IPS DF 6.9 (cell line): ENCODE measurements around the gene CCDC61.

ENCODE experiments used
- DNase-seq: peaks from one replicate; pipeline ENCODE4 v3.0.0-alpha.2; 2013; ENCODE audit warnings: low read depth, low spot score
- H3K27ac ChIP-seq: one replicate; pipeline ENCODE4 v1.5.1; 2013; ENCODE audit warnings: low read length, control low read depth
- H3K27me3 ChIP-seq: 2 replicates; pipeline ENCODE4 v1.6.1; 2013; ENCODE audit warnings: mild to moderate bottlenecking, low read length; ENCODE audit not compliant: control insufficient read depth, insufficient read depth
- H3K36me3 ChIP-seq: 2 replicates; pipeline ENCODE4 v1.6.1; 2013; ENCODE audit warnings: low read length; ENCODE audit not compliant: control insufficient read depth, insufficient read depth
- H3K4me1 ChIP-seq: 2 replicates; pipeline ENCODE4 v1.6.1; 2013; ENCODE audit warnings: low read length; ENCODE audit not compliant: control insufficient read depth, insufficient read depth
- H3K4me3 ChIP-seq: 2 replicates; pipeline ENCODE4 v1.5.1; 2013; ENCODE audit warnings: mild to moderate bottlenecking, low read length
- H3K9me3 ChIP-seq: 2 replicates; pipeline ENCODE4 v1.6.1; 2013; ENCODE audit warnings: low read length, inconsistent platforms; ENCODE audit not compliant: control insufficient read depth, insufficient read depth
- WGBS: extraction: QIAGEN DNeasy Blood & Tissue Kit; methylation state at CpG from one replicate; pipeline ENCODE4 v1.1.7; 2013; ENCODE audit warnings: mixed read lengths, missing lambda C conversion rate; ENCODE audit not compliant: insufficient read length, insufficient coverage; 5-methylcytosine and 5-hydroxymethylcytosine counted together

CCDC61 gene

DNA sequence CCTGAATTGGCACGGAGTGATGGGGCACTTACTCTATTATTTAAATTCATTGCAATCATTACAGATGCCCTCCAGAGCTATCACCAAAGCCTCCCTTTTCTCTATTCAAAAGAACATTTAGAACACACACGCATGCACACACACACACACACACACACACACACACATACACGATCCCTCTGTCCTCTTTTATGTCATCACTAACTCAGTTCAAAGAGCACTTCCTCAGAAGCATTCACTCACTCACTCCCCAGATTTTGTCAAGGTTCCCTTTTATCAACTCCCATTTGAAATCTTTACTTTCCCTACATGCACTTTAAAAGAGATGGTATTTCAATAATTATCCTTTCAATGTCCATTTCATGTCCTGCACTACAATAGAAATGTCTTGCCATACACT lies 67.9 kb downstream of the CCDC61 start:
- no peak for DNase-seq
- Histone ChIP-seq H3K27me3 (peaks cover 1% of the 10 kb centered on the region; the same call in 1 of the 2 replicates), H3K9me3 (peaks cover 2% of the 10 kb centered on the region; the same call in 1 of the 2 replicates), H3K4me1 (no peaks in the 10 kb centered on the region), H3K27ac (no peak overlapping the region), H3K36me3 (no peaks in the 10 kb centered on the region), H3K4me3 (no peak overlapping the region)
- WGBS: no CpG with 5 or more reads among the region's 3 CpGs

DNA sequence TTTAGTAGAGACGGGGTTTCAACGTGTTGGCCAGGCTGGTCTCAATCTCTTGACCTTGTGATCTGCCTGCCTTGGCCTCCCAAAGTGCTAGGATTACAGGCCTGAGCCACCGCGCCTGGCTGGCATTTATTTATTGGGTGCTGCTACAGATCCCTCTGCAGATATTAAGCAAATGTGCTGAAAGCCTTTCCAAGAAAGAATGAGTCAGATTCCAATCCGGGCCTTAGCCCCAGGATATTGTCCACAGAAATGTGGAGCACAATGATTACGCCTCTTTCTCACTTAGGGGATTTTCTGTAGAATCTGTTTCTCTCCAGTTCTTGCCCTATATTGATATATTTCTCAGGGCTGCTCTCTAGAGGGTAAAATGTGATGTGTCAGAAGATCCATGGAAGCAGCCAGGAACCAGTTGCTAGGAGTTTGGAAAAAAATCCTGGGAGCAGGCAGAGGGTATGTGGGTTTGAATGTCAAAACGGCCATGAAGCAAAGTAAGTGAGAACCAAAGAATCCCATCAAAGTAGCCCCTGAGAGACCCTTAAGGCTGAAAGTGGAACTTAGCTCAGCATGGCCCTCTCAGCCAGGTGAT lies 70.3 kb downstream of the CCDC61 start:
- H3K9me3 ChIP-seq: no peaks in the 10 kb centered on the region
- no peaks in the 10 kb centered on the region for H3K4me1 ChIP-seq
- H3K36me3 ChIP-seq: no peaks in the 10 kb centered on the region
- H3K27me3 ChIP-seq: peaks cover 1% of the 10 kb centered on the region; the same call in 1 of the 2 replicates
- no peak for DNase-seq
- no CpG with 5 or more reads among the region's 7 CpGs for WGBS
- no peak overlapping the region for H3K27ac ChIP-seq
- no peak overlapping the region for H3K4me3 ChIP-seq

GRCh38 chr19:46066471-46066870 lies 71.2 kb downstream of the CCDC61 start:
- no peak overlapping the region for H3K4me3 ChIP-seq
- no peaks in the 10 kb centered on the region for H3K4me1 ChIP-seq
- no peaks in the 10 kb centered on the region for H3K9me3 ChIP-seq
- peaks cover 1% of the 10 kb centered on the region; the same call in 1 of the 2 replicates for H3K27me3 ChIP-seq
- no CpG with 5 or more reads among the region's 1 CpG for WGBS
- H3K36me3 ChIP-seq: no peaks in the 10 kb centered on the region
- DNase-seq: no peak
- no peak overlapping the region for H3K27ac ChIP-seq

GRCh38 chr19:46067691-46068090 lies 72.4 kb downstream of the CCDC61 start:
- no peak overlapping the region for H3K27ac ChIP-seq
- no peaks in the 10 kb centered on the region for H3K36me3 ChIP-seq
- H3K4me1 ChIP-seq: no peaks in the 10 kb centered on the region
- no peak overlapping the region for H3K4me3 ChIP-seq
- peaks cover 1% of the 10 kb centered on the region; the same call in 1 of the 2 replicates for H3K27me3 ChIP-seq
- no CpG with 5 or more reads among the region's 1 CpG for whole genome bisulfite sequencing
- no peak for DNase-seq
- H3K9me3 ChIP-seq: no peaks in the 10 kb centered on the region
